H9 (cell line): ENCODE data around the gene RPAIN. TPM values are rescaled to one million over a fixed set of nuclear protein-coding genes. Genes with fewer than 3 reads are reported as not detected.

Source experiments
- DNase-seq: peaks from one replicate; pipeline ENCODE4 v3.0.0-alpha.2; 2017
- H2AFZ ChIP-seq: one replicate; pipeline ENCODE4 v1.6.1; 2013; ENCODE audit warnings: mild to moderate bottlenecking, low read length, control low read depth, moderate library complexity
- H2AK5ac ChIP-seq: 2 replicates; pipeline ENCODE4 v1.6.1; 2013; ENCODE audit warnings: low read length, control low read depth, mixed read lengths; ENCODE audit not compliant: insufficient read length
- H2BK120ac ChIP-seq: one replicate; pipeline ENCODE4 v1.6.1; 2013; ENCODE audit warnings: low read depth, mild to moderate bottlenecking, low read length, control low read depth, inconsistent platforms; ENCODE audit not compliant: poor library complexity, severe bottlenecking
- H2BK12ac ChIP-seq: 2 replicates; pipeline ENCODE4 v1.6.1; 2013; ENCODE audit warnings: low read length, control low read depth, mixed read lengths, low read depth; ENCODE audit not compliant: insufficient read length
- H2BK15ac ChIP-seq: 2 replicates; pipeline ENCODE4 v1.6.1; 2013; ENCODE audit warnings: low read depth, low read length, control low read depth
- H2BK20ac ChIP-seq: one replicate; pipeline ENCODE4 v1.6.1; 2013; ENCODE audit warnings: low read depth, mild to moderate bottlenecking, low read length, control low read depth, inconsistent platforms; ENCODE audit not compliant: poor library complexity, severe bottlenecking
- H2BK5ac ChIP-seq: 2 replicates; pipeline ENCODE4 v1.6.1; 2013; ENCODE audit warnings: low read length, control low read depth, mixed read lengths; ENCODE audit not compliant: insufficient read length
- H3K14ac ChIP-seq: 2 replicates; pipeline ENCODE4 v1.6.1; 2013; ENCODE audit warnings: low read length, control low read depth; ENCODE audit not compliant: insufficient read depth
- H3K18ac ChIP-seq: 2 replicates; pipeline ENCODE4 v1.6.1; 2013; ENCODE audit warnings: low read depth, mild to moderate bottlenecking, mixed read lengths, low read length, control low read depth; ENCODE audit not compliant: insufficient read length
- H3K23ac ChIP-seq: 2 replicates; pipeline ENCODE4 v1.6.1; 2013; ENCODE audit warnings: low read length, control low read depth, mixed read lengths, low read depth; ENCODE audit not compliant: insufficient read length
- H3K23me2 ChIP-seq: 2 replicates; pipeline ENCODE4 v1.6.1; 2013; ENCODE audit warnings: low read depth, mild to moderate bottlenecking, mixed read lengths, low read length, control low read depth; ENCODE audit not compliant: insufficient read length, poor library complexity, severe bottlenecking
- H3K27ac ChIP-seq: 2 replicates; pipeline ENCODE4 v1.5.1; 2013; ENCODE audit warnings: low read length, control low read depth, mixed read lengths, low read depth; ENCODE audit not compliant: insufficient read length
- H3K27me3 ChIP-seq: 2 replicates; pipeline ENCODE4 v1.6.1; 2013; ENCODE audit warnings: low read length, control low read depth, inconsistent platforms; ENCODE audit not compliant: insufficient read depth
- H3K4ac ChIP-seq: 2 replicates; pipeline ENCODE4 v1.6.1; 2013; ENCODE audit warnings: low read depth, mild to moderate bottlenecking, control low read depth, inconsistent platforms, low read length, moderate library complexity
- H3K4me1 ChIP-seq: 2 replicates; pipeline ENCODE4 v1.6.1; 2013; ENCODE audit warnings: low read length, control low read depth, inconsistent platforms; ENCODE audit not compliant: insufficient read depth
- H3K4me2 ChIP-seq: 2 replicates; pipeline ENCODE4 v1.6.1; 2013; ENCODE audit warnings: low read length, control low read depth, mixed read lengths; ENCODE audit not compliant: insufficient read length, insufficient read depth
- H3K56ac ChIP-seq: 2 replicates; pipeline ENCODE4 v1.6.1; 2013; ENCODE audit warnings: low read depth, mild to moderate bottlenecking, mixed read lengths, low read length, control low read depth; ENCODE audit not compliant: insufficient read length
- H3K79me1 ChIP-seq: 2 replicates; pipeline ENCODE4 v1.6.1; 2013; ENCODE audit warnings: low read depth, mild to moderate bottlenecking, moderate library complexity, low read length, control low read depth, inconsistent platforms; ENCODE audit not compliant: insufficient read depth, poor library complexity, severe bottlenecking
- H3K79me2 ChIP-seq: 2 replicates; pipeline ENCODE4 v1.6.1; 2013; ENCODE audit warnings: low read length, control low read depth, inconsistent platforms; ENCODE audit not compliant: insufficient read depth
- H3K9ac ChIP-seq: 2 replicates; pipeline ENCODE4 v1.6.1; 2013; ENCODE audit warnings: low read length, control low read depth, mixed read lengths; ENCODE audit not compliant: insufficient read length; ENCODE audit errors: extremely low read depth
- H3K9me3 ChIP-seq: one replicate; pipeline ENCODE4 v1.6.1; 2013; ENCODE audit warnings: low read depth, low read length, inconsistent platforms; ENCODE audit not compliant: control insufficient read depth
- H3T11ph ChIP-seq: one replicate; pipeline ENCODE4 v1.6.1; 2013; ENCODE audit warnings: mild to moderate bottlenecking, low read length, control low read depth, inconsistent platforms
- H4K20me1 ChIP-seq: one replicate; pipeline ENCODE4 v1.6.1; 2013; ENCODE audit not compliant: control insufficient read depth, insufficient read length, insufficient read depth
- H4K5ac ChIP-seq: 2 replicates; pipeline ENCODE4 v1.6.1; 2013; ENCODE audit warnings: low read depth, mild to moderate bottlenecking, mixed read lengths, low read length, control low read depth; ENCODE audit not compliant: insufficient read length
- H4K8ac ChIP-seq: replicated peaks from 2 replicates; pipeline ENCODE4 v1.6.1; 2013; ENCODE audit warnings: low read length, control low read depth, mixed read lengths, low read depth; ENCODE audit not compliant: insufficient read length
- H4K91ac ChIP-seq: 2 replicates; pipeline ENCODE4 v1.6.1; 2013; ENCODE audit warnings: low read depth, mild to moderate bottlenecking, moderate library complexity, mixed read lengths, low read length, control low read depth; ENCODE audit not compliant: insufficient read length
- H3K27ac Mint-ChIP-seq, 3 experiments: 2 replicates in 2 of 3; 3 replicates in 1 of 3; pipeline ENCODE4 v1.8.0; 2020 to 2021; ENCODE audit warnings: mixed read lengths in 3 of 3, mild to moderate bottlenecking in 1 of 3, moderate library complexity in 1 of 3
- H3K27me3 Mint-ChIP-seq: 2 replicates; pipeline ENCODE4 v1.8.0; 2021; ENCODE audit warnings: low read depth, mild to moderate bottlenecking, moderate library complexity, mixed read lengths
- H3K36me3 Mint-ChIP-seq, 3 experiments: 2 replicates in 2 of 3; 3 replicates in 1 of 3; pipeline ENCODE4 v1.8.0; 2020 to 2021; ENCODE audit warnings: low read depth in 3 of 3, mixed read lengths in 3 of 3; ENCODE audit not compliant: insufficient read depth in 1 of 3
- H3K4me1 Mint-ChIP-seq, 2 experiments: 2 replicates each; pipeline ENCODE4 v1.8.0; 2020; ENCODE audit warnings: mixed read lengths in 2 of 2
- H3K4me3 Mint-ChIP-seq, 2 experiments: 2 replicates in 1 of 2; 3 replicates in 1 of 2; pipeline ENCODE4 v1.8.0; 2020 to 2021; ENCODE audit warnings: mild to moderate bottlenecking in 2 of 2, mixed read lengths in 2 of 2, moderate library complexity in 1 of 2
- H3K9me3 Mint-ChIP-seq, 2 experiments: 2 replicates in 1 of 2; 3 replicates in 1 of 2; pipeline ENCODE4 v1.8.0; 2020; ENCODE audit warnings: mild to moderate bottlenecking in 2 of 2, mixed read lengths in 2 of 2, moderate library complexity in 1 of 2
- CTCF ChIP-seq: fragments of 200-600 bp; sonication (generic); conservative IDR thresholded peaks from 3 replicates; pipeline ENCODE4 v1.8.0; 2021; ENCODE audit warnings: antibody characterized with exemption, mild to moderate bottlenecking
- WGBS: extraction: QIAGEN DNeasy Blood & Tissue Kit; methylation state at CpG from one replicate; pipeline ENCODE4 v1.1.7; 2013; ENCODE audit warnings: missing lambda C conversion rate, low lambda C conversion rate, mixed read lengths; ENCODE audit not compliant: insufficient read length; ENCODE audit errors: extremely low coverage; 5-methylcytosine and 5-hydroxymethylcytosine counted together
- total RNA-seq: library from RNA; stranded (reverse); gene quantifications from 2 replicates; pipeline ENCODE4 v1.2.1, GENCODE V29; 2021

Gene RPAIN
- total RNA-seq, 1 experiment from 2014 or later, result 78.9 TPM

- H2AFZ ChIP-seq, result no peak overlapping the region
- no peak overlapping the region for H4K5ac ChIP-seq
- H3K4me1 ChIP-seq, result no peaks in the 10 kb centered on the region
- H3K36me3 Mint-ChIP-seq, result peaks cover 35 to 92% (median 67%) of the 10 kb centered on the region in 3 experiments; a peak in 6 of 7 replicates
- no peak overlapping the region for H4K8ac ChIP-seq
- no peak overlapping the region for H3K4ac ChIP-seq
- H3K9ac ChIP-seq, result no peak overlapping the region
- no peaks in the 10 kb centered on the region for H3K9me3 ChIP-seq
- no peaks in the 10 kb centered on the region for H3K23me2 ChIP-seq
- H2BK20ac ChIP-seq, result no peak overlapping the region
- H3K56ac ChIP-seq, result no peak overlapping the region
- H3K23ac ChIP-seq, result no peak overlapping the region
- no peak overlapping the region for H2AK5ac ChIP-seq
- DNase-seq, result no peak
- H2BK120ac ChIP-seq, result no peak overlapping the region
- no peak overlapping the region for H3K4me3 Mint-ChIP-seq
- H3K27ac ChIP-seq, result no peak overlapping the region
- no peak overlapping the region for H3T11ph ChIP-seq
- no peak overlapping the region for H3K4me2 ChIP-seq
- no peaks in the 10 kb centered on the region for H3K9me3 Mint-ChIP-seq
- TF ChIP-seq CTCF, result no peak
- no peaks in the 10 kb centered on the region for H3K79me2 ChIP-seq
- no peaks in the 10 kb centered on the region for H4K20me1 ChIP-seq
- no peaks in the 10 kb centered on the region for H3K27me3 ChIP-seq
- H3K27me3 Mint-ChIP-seq, result no peaks in the 10 kb centered on the region; the same call in 1 of the 2 replicates
- no peaks in the 10 kb centered on the region for H3K4me1 Mint-ChIP-seq
- no CpG with 5 or more reads among the region's 4 CpGs for WGBS
- no peak overlapping the region for H2BK15ac ChIP-seq
- H3K18ac ChIP-seq, result no peak overlapping the region
- no peak overlapping the region for H2BK12ac ChIP-seq
- H4K91ac ChIP-seq, result no peak overlapping the region
- peak overlapping the region in 2 of 3 experiments; percentile 40 to 61; a peak in 4 of 7 replicates for H3K27ac Mint-ChIP-seq
- H3K79me1 ChIP-seq, result no peaks in the 10 kb centered on the region
- H2BK5ac ChIP-seq, result no peak overlapping the region
- H3K14ac ChIP-seq, result no peak overlapping the region
Measured at GRCh38 chr17:5381542-5381941, 38.4 kb upstream of the RPAIN start.
